Measurements from ENCODE around the gene PLCB4.

DNA sequence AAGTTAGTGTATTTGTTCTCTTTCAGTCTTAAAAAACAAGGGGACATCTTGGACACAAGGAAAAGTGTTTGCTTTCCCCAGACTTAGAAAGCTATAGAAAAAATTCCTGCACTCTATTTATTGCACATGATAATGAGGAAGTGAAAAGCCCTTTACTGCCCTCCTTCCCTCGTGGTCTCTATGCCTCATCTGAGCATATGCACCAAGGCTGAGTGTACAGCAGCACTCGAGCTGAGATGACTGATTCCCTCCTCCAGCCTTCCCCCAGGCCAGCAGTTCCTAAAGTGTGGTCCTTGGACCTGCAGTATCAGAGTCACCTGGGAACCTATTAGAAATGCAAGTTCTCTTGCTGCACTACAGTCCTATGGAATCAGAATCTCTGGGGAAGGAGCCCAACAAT lies 431.2 kb downstream of the PLCB4 start:
- TF ChIP-seq POLR2AphosphoS5 (IDR thresholded peaks at IDR 0.05), result no peak
- TF ChIP-seq EP300 (IDR thresholded peaks at IDR 0.05; ENCODE audit: low read depth), result no peak
- TF ChIP-seq, protein P1, sequence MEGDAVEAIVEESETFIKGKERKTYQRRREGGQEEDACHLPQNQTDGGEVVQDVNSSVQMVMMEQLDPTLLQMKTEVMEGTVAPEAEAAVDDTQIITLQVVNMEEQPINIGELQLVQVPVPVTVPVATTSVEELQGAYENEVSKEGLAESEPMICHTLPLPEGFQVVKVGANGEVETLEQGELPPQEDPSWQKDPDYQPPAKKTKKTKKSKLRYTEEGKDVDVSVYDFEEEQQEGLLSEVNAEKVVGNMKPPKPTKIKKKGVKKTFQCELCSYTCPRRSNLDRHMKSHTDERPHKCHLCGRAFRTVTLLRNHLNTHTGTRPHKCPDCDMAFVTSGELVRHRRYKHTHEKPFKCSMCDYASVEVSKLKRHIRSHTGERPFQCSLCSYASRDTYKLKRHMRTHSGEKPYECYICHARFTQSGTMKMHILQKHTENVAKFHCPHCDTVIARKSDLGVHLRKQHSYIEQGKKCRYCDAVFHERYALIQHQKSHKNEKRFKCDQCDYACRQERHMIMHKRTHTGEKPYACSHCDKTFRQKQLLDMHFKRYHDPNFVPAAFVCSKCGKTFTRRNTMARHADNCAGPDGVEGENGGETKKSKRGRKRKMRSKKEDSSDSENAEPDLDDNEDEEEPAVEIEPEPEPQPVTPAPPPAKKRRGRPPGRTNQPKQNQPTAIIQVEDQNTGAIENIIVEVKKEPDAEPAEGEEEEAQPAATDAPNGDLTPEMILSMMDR (IDR thresholded peaks at IDR 0.05), result no peak

Data from transverse colon (tissue), 4 donors.